Endothelial cell of umbilical vein (primary cell): Measurements from ENCODE around the gene LILRA2.

Experiments
- CTCF ChIP-seq, 2 donors: IDR thresholded peaks; 1 replicate in 1 of 2; 2 replicates in 1 of 2; pipeline ENCODE4 v1.5.1; 2011; ENCODE audit warnings: low read length in 2 of 2, mild to moderate bottlenecking in 2 of 2, moderate library complexity in 2 of 2, control low read depth in 1 of 2, inconsistent platforms in 1 of 2, low read depth in 1 of 2; ENCODE audit not compliant: insufficient read depth in 1 of 2; ENCODE audit errors: extremely low read depth in 1 of 2
- FOS ChIP-seq: IDR thresholded peaks from 2 replicates; pipeline ENCODE4 v1.6.1; 2011; ENCODE audit warnings: mild to moderate bottlenecking, low read length, moderate library complexity, borderline replicate concordance; ENCODE audit not compliant: insufficient read depth
- POLR2AphosphoS5 ChIP-seq: IDR thresholded peaks from 2 replicates; pipeline ENCODE4 v1.6.1; 2012; ENCODE audit warnings: low read depth, mild to moderate bottlenecking, control low read depth, low read length, moderate library complexity; ENCODE audit not compliant: insufficient read depth

- TF ChIP-seq CTCF (IDR thresholded peaks at IDR 0.05; ENCODE audit: extremely low read depth in 1 of 2, insufficient read depth in 1 of 2, low read depth in 1 of 2, low read length in 2 of 2): no peak
- TF ChIP-seq POLR2AphosphoS5: no peak
- no peak for TF ChIP-seq FOS
Measured at GRCh38 chr19:54532528-54532927, 41.1 kb upstream of the LILRA2 start.
